Natural killer cell (primary cell): ENCODE measurements around the gene PUS7L. TPM values are rescaled to one million over a fixed set of nuclear protein-coding genes. Genes with fewer than 3 reads are reported as not detected.

ENCODE experiments used
- ATAC-seq, 3 donors: fragments of 150-1000 bp in 2 of 3; fragments of 200-7000 bp in 1 of 3; cut with Tn5 transposase; 1 replicate in 1 of 3; 2 replicates in 2 of 3; pipeline ENCODE4 v1.10.0; 2021; ENCODE audit warnings: mild to moderate bottlenecking in 2 of 3, moderate library complexity in 2 of 3
- DNase-seq, 2 donors: peaks; one replicate each; pipeline versions ENCODE4 v3.0.0 to v3.0.0-alpha.2; 2013 to 2021; ENCODE audit warnings: mixed read lengths in 1 of 2
- H3K27ac ChIP-seq: one replicate; pipeline ENCODE4 v1.5.1; 2013; ENCODE audit warnings: mild to moderate bottlenecking, low read length
- H3K27me3 ChIP-seq: one replicate; pipeline ENCODE4 v1.6.1; 2013; ENCODE audit warnings: low read length; ENCODE audit not compliant: control insufficient read depth, insufficient read depth
- H3K36me3 ChIP-seq: one replicate; pipeline ENCODE4 v1.6.1; 2013; ENCODE audit warnings: low read length; ENCODE audit not compliant: control insufficient read depth, insufficient read depth
- H3K4me1 ChIP-seq: one replicate; pipeline ENCODE4 v1.6.1; 2013; ENCODE audit warnings: low read length; ENCODE audit not compliant: control insufficient read depth, insufficient read depth
- H3K4me3 ChIP-seq: one replicate; pipeline ENCODE4 v1.5.1; 2013; ENCODE audit warnings: low read length
- H3K9me3 ChIP-seq: one replicate; pipeline ENCODE4 v1.6.1; 2013; ENCODE audit warnings: low read length; ENCODE audit not compliant: control insufficient read depth, insufficient read depth
- H3K27ac Mint-ChIP-seq, 2 donors: one replicate each; pipeline ENCODE4 v1.8.0; 2022; ENCODE audit warnings: mild to moderate bottlenecking in 2 of 2, mixed read lengths in 2 of 2, moderate library complexity in 1 of 2
- H3K27me3 Mint-ChIP-seq, 2 donors: one replicate each; pipeline ENCODE4 v1.8.0; 2022; ENCODE audit warnings: low read depth in 2 of 2, mixed read lengths in 2 of 2
- H3K36me3 Mint-ChIP-seq: one replicate; pipeline ENCODE4 v1.8.0; 2022; ENCODE audit warnings: mixed read lengths
- H3K4me1 Mint-ChIP-seq, 2 donors: one replicate each; pipeline ENCODE4 v1.8.0; 2022; ENCODE audit warnings: mixed read lengths in 2 of 2
- H3K4me3 Mint-ChIP-seq: one replicate; pipeline ENCODE4 v1.8.0; 2022; ENCODE audit warnings: mild to moderate bottlenecking, moderate library complexity, mixed read lengths
- H3K9me3 Mint-ChIP-seq, 2 donors: one replicate each; pipeline ENCODE4 v1.8.0; 2022; ENCODE audit warnings: mixed read lengths in 2 of 2
- whole genome bisulfite sequencing: methylation state at CpG from one replicate; pipeline ENCODE4 v1.1.7; 2013; ENCODE audit warnings: missing lambda C conversion rate; ENCODE audit not compliant: insufficient coverage; 5-methylcytosine and 5-hydroxymethylcytosine counted together
- intact Hi-C: fragments of 100-400 bp; cut with micrococcal nuclease; formaldehyde crosslinking; loops from one replicate; pipeline ENCODE4 v1.14.2; 2022
- total RNA-seq, 4 donors: library from RNA; stranded (reverse); fragments of 120-200 nt in 1 of 4; gene quantifications; one replicate each; pipeline versions ENCODE4 v1.2.3 to v1.2.4, GENCODE V29; 2013 to 2022
- TF ChIP-seq, protein P1 (sequence below): fragments of 200-600 bp; IDR thresholded peaks from one replicate; pipeline ENCODE4 v1.8.0; 2022; ENCODE audit warnings: antibody characterized with exemption

PUS7L gene
- total RNA-seq, 3 donors from 2014 or later (not counting 1 experiment from before 2014, with no cell fraction given): 15.8 to 24.5 (median 19.0) TPM

DNA sequence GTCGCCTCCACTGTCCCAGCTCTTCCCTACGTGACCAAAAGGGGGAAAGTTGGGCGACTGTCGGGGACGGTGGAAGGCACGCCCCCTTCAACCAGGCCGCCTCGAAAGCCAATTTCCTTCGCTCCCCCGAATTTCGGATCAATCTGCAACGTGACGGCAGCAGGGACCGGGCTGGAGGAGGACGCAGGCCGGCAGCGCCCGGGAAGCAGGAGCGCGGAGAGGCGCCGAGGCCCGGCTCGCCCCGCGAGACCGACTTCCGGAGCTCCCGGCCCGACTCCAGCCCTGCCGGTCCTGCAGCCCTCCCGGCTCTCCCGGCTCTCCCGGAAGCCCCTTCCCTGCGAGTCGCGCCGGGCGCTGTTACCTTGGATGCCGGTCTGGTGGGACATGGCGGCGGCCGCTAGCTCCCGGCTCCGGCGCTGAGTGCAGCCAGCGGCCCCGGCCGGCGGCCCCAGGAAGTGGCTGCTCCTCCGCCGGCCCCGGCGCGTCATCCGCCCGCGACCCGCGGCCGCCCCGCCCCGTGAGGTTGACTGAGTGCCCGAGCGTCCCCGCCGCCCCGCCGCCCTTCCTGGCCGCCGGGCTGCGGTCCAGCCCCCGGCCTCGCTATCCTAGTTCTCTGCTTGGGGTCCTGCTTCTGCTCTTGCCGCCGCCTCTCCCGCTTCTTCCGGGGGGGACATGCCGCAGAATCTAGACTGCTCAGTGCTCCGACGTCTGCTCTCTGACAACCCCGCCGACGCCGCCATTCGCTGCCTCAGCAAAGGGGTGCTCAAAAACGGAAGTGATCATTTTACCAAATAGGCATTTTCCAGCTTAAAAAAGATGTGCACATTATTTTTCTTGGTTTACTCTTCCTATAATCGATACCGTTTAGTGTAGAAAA is 47.5 kb upstream of the PUS7L start, which contains the start of gene TWF1:
Gene TWF1, minus strand, starts transcription at position 458 of the 877 bp plus-strand sequence. Its CDS starts 72 bp downstream, at position 386.
- intact Hi-C loops: loop anchor here (1.0 to 5.0 kb wide), 3 partner anchors 31 to 76 kb away; partner anchors contain the start of genes IRAK4, PUS7L and TMEM117
- TF ChIP-seq, protein P1, sequence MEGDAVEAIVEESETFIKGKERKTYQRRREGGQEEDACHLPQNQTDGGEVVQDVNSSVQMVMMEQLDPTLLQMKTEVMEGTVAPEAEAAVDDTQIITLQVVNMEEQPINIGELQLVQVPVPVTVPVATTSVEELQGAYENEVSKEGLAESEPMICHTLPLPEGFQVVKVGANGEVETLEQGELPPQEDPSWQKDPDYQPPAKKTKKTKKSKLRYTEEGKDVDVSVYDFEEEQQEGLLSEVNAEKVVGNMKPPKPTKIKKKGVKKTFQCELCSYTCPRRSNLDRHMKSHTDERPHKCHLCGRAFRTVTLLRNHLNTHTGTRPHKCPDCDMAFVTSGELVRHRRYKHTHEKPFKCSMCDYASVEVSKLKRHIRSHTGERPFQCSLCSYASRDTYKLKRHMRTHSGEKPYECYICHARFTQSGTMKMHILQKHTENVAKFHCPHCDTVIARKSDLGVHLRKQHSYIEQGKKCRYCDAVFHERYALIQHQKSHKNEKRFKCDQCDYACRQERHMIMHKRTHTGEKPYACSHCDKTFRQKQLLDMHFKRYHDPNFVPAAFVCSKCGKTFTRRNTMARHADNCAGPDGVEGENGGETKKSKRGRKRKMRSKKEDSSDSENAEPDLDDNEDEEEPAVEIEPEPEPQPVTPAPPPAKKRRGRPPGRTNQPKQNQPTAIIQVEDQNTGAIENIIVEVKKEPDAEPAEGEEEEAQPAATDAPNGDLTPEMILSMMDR: no peak
- peak within 1 kb of the TSS; percentile 100 for H3K4me3 Mint-ChIP-seq
- under 1% methylated on average over 87 of the region's 89 CpGs for WGBS
- ATAC-seq (peak; percentile 94 to 99 (median 96)), DNase-seq (peak; percentile 88 to 91)
- peaks cover 7% of the 10 kb centered on the region for H3K36me3 Mint-ChIP-seq
- peak within 1 kb of the TSS; percentile 97 for H3K27ac ChIP-seq
- no peaks in the 10 kb centered on the region for H3K9me3 ChIP-seq
- H3K4me1 Mint-ChIP-seq: peaks cover 28 to 29% of the 10 kb centered on the region in 2 donors
- H3K4me3 ChIP-seq: peak within 1 kb of the TSS; percentile 93
- H3K27me3 ChIP-seq: no peaks in the 10 kb centered on the region
- H3K36me3 ChIP-seq: peaks cover 18% of the 10 kb centered on the region
- H3K9me3 Mint-ChIP-seq: no peaks in the 10 kb centered on the region
- peaks cover 1 to 10% of the 10 kb centered on the region in 2 donors for H3K27me3 Mint-ChIP-seq
- peak within 1 kb of the TSS; percentile 95 to 98 for H3K27ac Mint-ChIP-seq
- H3K4me1 ChIP-seq: no peaks in the 10 kb centered on the region

DNA sequence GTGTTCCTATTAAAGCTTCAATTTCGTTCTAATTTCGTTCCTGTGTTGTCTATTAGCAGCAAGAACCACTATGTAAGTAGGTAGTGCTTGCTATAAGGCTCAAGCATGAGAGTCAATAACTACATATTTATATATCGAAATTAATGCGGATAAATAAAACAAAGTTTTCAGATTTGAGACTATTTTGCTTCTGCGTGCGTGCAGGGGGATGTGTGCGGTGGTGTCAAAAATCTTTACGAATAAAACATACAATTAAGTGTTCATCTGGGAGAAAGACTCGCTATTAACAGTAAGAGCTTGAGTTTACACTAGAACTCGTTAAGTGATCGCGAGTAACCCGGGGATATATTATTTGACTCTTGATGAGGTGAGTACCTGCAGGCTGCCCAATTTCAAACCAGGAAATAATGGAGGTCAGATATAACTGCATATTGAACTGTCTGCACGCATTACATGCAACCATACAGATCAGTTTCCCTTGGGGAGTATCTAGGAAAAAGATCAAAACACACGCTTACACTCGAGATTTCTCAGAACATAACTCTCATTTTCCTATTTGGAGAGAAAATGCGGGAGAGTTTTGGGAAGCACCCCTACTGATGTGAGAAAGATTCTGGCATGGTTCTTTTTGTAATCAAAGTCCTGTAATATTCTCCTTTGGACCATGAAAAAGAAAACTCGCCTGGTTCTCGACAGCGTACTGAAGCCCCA is 46.7 kb upstream of the PUS7L start:
- H3K4me1 ChIP-seq: no peaks in the 10 kb centered on the region
- 20% methylated on average over 13 of the region's 20 CpGs for WGBS
- no peaks in the 10 kb centered on the region for H3K9me3 ChIP-seq
- H3K4me3 ChIP-seq: peak overlapping the region; percentile 93
- intact Hi-C loops: loop anchor here (5.0 kb wide), 1 partner anchor 77 kb away; no protein-coding TSS in a partner anchor
- H3K27me3 Mint-ChIP-seq: peaks cover 0 to 5% of the 10 kb centered on the region in 2 donors
- peaks cover 7% of the 10 kb centered on the region for H3K36me3 Mint-ChIP-seq
- H3K4me3 Mint-ChIP-seq: peak overlapping the region; percentile 100
- H3K27ac ChIP-seq: peak overlapping the region; percentile 97
- no peaks in the 10 kb centered on the region for H3K9me3 Mint-ChIP-seq
- peak overlapping the region; percentile 95 to 98 for H3K27ac Mint-ChIP-seq
- peak in 1 of 2 donors; percentile 48 for DNase-seq
- H3K4me1 Mint-ChIP-seq: peaks cover 28 to 29% of the 10 kb centered on the region in 2 donors
- TF ChIP-seq, protein P1: no peak
- no peaks in the 10 kb centered on the region for H3K27me3 ChIP-seq
- no peak for ATAC-seq
- peaks cover 25% of the 10 kb centered on the region for H3K36me3 ChIP-seq

DNA sequence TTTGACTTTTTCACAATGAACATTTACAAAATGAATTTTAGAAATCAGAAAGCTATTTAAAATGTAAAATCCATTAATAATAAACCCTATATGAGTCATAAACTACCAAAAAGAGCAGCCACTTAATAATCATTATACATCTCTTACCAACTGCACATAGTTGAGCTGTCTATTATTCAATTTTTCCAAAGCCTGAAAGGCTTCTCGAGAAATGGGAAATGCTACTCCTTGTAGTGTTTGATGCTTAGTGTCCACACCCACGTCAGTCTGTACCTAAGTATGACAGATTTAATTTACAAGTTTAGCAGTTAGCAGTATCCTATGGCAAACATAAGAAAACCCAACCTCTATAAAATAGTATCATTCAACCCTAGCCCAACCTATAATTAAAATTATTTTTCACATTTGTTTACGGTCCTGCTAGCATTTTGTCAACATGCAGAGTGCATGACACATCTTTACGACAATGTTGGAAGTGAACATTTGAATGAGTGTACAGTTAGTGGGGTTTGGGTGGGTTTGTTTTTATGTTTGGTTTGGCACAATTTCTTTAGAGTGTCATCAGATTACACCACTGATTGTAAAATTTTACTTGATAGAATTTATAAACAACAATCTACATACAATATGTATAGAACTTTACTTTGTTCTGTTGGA is 39.1 kb upstream of the PUS7L start:
- TF ChIP-seq, protein P1: no peak
- Mint-ChIP-seq H3K4me3 (no peak overlapping the region), H3K27ac (no peak overlapping the region), H3K27me3 (no peaks in the 10 kb centered on the region), H3K36me3 (peaks cover 6% of the 10 kb centered on the region), H3K4me1 (peaks cover 0 to under 1% of the 10 kb centered on the region in 2 donors), H3K9me3 (no peaks in the 10 kb centered on the region)
- 93% methylated on average over 4 of the region's 4 CpGs for WGBS
- H3K4me1 ChIP-seq: no peaks in the 10 kb centered on the region
- no peak overlapping the region for H3K27ac ChIP-seq
- intact Hi-C loops: no loop called here
- H3K4me3 ChIP-seq: no peak overlapping the region
- no peak for ATAC-seq
- H3K36me3 ChIP-seq: peaks cover 65% of the 10 kb centered on the region
- H3K9me3 ChIP-seq: no peaks in the 10 kb centered on the region
- DNase-seq: no peak
- no peaks in the 10 kb centered on the region for H3K27me3 ChIP-seq
